Measurements from ENCODE around the gene FAM171A1. TPM values are rescaled to one million over a fixed set of nuclear protein-coding genes. Genes with fewer than 3 reads are reported as not detected.
"Not testable (repeated sequence)": the region's sequence is repeated elsewhere in the genome, so short reads cannot be mapped to it uniquely, and the experiment has no call there.

FAM171A1 gene
- total RNA-seq = 32.2 and 41.5 TPM in 2 replicates
- 38.9 and 52.1 TPM in 2 replicates for polyA plus RNA-seq

- TF ChIP-seq CTCF (IDR thresholded peaks at IDR 0.05; ENCODE audit: low read depth, low read length) = no peak
- H3K27ac ChIP-seq = peak within 1 kb of the TSS; percentile 67
- peaks cover 14% of the 10 kb centered on the region for H3K4me1 ChIP-seq (ENCODE audit: low read depth)
- peak within 1 kb of the TSS; percentile 95 for H3K4me3 ChIP-seq
- H3K36me3 ChIP-seq = no peaks in the 10 kb centered on the region
- peak; percentile 81 to 89 for DNase-seq (ENCODE audit: low read depth in 1 of 2, low spot score in 1 of 2)
- H3K27me3 ChIP-seq = no peaks in the 10 kb centered on the region
- H3K9me3 ChIP-seq (ENCODE audit: low read depth) = no peaks in the 10 kb centered on the region
Observed at GRCh38 chr10:15370856-15371701, at the start of gene FAM171A1. Gene FAM171A1 (minus strand): TSS chr10:15371289. CDS start chr10:15371052, 237 bp downstream.

- TF ChIP-seq CTCF (IDR thresholded peaks at IDR 0.05; ENCODE audit: low read depth, low read length) = no peak
- no peak overlapping the region for H3K27ac ChIP-seq
- no peak overlapping the region for H3K4me3 ChIP-seq
- H3K36me3 ChIP-seq = no peaks in the 10 kb centered on the region
- H3K27me3 ChIP-seq = no peaks in the 10 kb centered on the region
- no peaks in the 10 kb centered on the region for H3K4me1 ChIP-seq (ENCODE audit: low read depth)
- no peak for DNase-seq (ENCODE audit: low read depth in 1 of 2, low spot score in 1 of 2)
- no peaks in the 10 kb centered on the region for H3K9me3 ChIP-seq (ENCODE audit: low read depth)
Observed at GRCh38 chr10:15420858-15421257, 49.8 kb upstream of the FAM171A1 start.

GRCh38 chr10:15419279-15419874, 48.3 kb upstream of the FAM171A1 start:
- Histone ChIP-seq H3K27ac (no peak overlapping the region), H3K36me3 (no peaks in the 10 kb centered on the region), H3K4me1 (ENCODE audit: low read depth) (no peaks in the 10 kb centered on the region), H3K4me3 (no peak overlapping the region), H3K27me3 (no peaks in the 10 kb centered on the region), H3K9me3 (ENCODE audit: low read depth) (peaks cover 4% of the 10 kb centered on the region)
- TF ChIP-seq CTCF (IDR thresholded peaks at IDR 0.05; ENCODE audit: low read depth, low read length) = peak; percentile 85
- peak; percentile 64 to 72 for DNase-seq (ENCODE audit: low read depth in 1 of 2, low spot score in 1 of 2)

- Histone ChIP-seq H3K4me1 (ENCODE audit: low read depth) (no peaks in the 10 kb centered on the region), H3K27me3 (no peaks in the 10 kb centered on the region), H3K27ac (no peak overlapping the region), H3K36me3 (no peaks in the 10 kb centered on the region), H3K4me3 (no peak overlapping the region), H3K9me3 (ENCODE audit: low read depth) (peaks cover 4% of the 10 kb centered on the region)
- TF ChIP-seq CTCF (IDR thresholded peaks at IDR 0.05; ENCODE audit: low read depth, low read length) = no peak
- DNase-seq (ENCODE audit: low read depth in 1 of 2, low spot score in 1 of 2) = no peak
Observed at GRCh38 chr10:15416034-15416433, 44.9 kb upstream of the FAM171A1 start.

- H3K27ac ChIP-seq = no peak overlapping the region
- no peaks in the 10 kb centered on the region for H3K27me3 ChIP-seq
- H3K9me3 ChIP-seq (ENCODE audit: low read depth) = peaks cover 4% of the 10 kb centered on the region
- no peaks in the 10 kb centered on the region for H3K36me3 ChIP-seq
- TF ChIP-seq CTCF (IDR thresholded peaks at IDR 0.05; ENCODE audit: low read depth, low read length) = no peak
- no peak for DNase-seq (ENCODE audit: low read depth in 1 of 2, low spot score in 1 of 2)
- H3K4me1 ChIP-seq (ENCODE audit: low read depth) = no peaks in the 10 kb centered on the region
- H3K4me3 ChIP-seq = no peak overlapping the region
Observed at GRCh38 chr10:15411010-15411409, 39.9 kb upstream of the FAM171A1 start.

GRCh38 chr10:15409350-15409749, 38.3 kb upstream of the FAM171A1 start:
- not testable (repeated sequence) for H3K9me3 ChIP-seq (ENCODE audit: low read depth); H3K4me1 ChIP-seq (ENCODE audit: low read depth); DNase-seq (ENCODE audit: low read depth in 1 of 2, low spot score in 1 of 2); H3K4me3 ChIP-seq; H3K36me3 ChIP-seq; H3K27ac ChIP-seq; H3K27me3 ChIP-seq
